ENCODE measurements around the gene TTC31. TPM values are rescaled to one million over a fixed set of nuclear protein-coding genes. Genes with fewer than 3 reads are reported as not detected.
A peak's percentile ranks its signal among the peaks of the same experiment; 100 is the strongest.

TTC31 gene
- total RNA-seq, 1 experiment from 2014 or later: 38.3 TPM

DNA sequence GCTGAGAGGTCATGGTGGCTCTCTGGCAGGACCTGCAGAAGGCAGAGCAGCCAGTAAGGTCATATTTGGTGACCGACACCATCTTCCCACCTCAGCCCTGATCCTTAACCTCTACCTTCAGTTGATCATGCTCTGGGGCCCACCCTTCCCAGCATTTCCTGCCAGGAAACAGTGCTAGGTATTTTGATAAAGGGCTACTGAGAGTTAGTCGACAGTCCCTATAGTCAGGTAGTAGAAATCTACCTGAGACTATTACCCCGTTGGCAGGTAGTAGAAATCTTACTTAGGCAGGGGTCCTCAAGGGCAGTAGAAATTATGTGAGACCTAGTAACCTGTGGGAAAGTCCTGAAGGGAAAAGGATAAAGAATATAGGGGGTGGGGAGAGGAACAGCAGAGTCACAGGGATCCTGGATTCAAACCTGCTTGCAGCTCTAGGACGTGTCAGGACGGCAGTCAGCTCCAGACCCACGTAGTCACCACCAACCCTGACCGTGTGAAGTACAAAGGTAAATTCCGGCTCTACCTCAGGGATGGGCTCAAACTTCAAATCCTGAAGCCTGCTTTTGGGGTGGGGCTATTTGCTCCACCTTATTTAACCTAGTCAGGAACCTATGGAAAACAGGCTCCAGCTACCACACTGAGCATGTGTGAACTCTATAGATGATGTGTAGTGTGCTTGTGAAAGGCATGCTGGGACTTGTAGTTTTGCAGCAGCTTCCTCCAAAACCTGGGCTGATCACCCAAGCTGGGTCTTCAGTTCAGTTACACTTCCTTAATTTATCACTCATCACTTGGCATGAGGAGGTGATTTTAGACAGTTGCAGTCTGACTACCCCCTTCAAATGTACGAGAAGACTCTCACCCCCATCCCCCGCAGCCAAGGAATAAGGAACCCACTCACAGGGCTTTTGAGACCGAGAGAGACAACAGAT, 43.1 kb downstream of the TTC31 start, which contains the start of gene DQX1:
Gene DQX1 (minus strand): TSS at position 515 of the 932 bp plus-strand sequence. CDS start 502 bp downstream, at position 13.
- ATAC-seq (peak; percentile 21), DNase-seq (ENCODE audit: low spot score) (no peak)
- 0 out of 2 replicates have a peak, but pooled peaks cover 3% of the 10 kb centered on the region for H3K9me3 Mint-ChIP-seq
- H3K27ac Mint-ChIP-seq: peak within 1 kb of the TSS; percentile 60; the same call in 1 of the 2 replicates
- peak within 1 kb of the TSS; percentile 41 for H3K4me3 Mint-ChIP-seq
- ChIA-PET POLR2A (interaction anchor here (0.6 to 1.1 kb wide), 2 partner anchors 18 to 44 kb away, joined by 3 to 4 read pairs; partner anchors contain the start of genes CCDC142 and TTC31), CTCF (interaction anchor here (0.7 to 1.5 kb wide), 7 partner anchors 9 to 348 kb away, joined by 3 to 5 read pairs (median 4); partner anchors contain the start of genes CCDC142, MOB1A and TTC31)
- peaks cover 14% of the 10 kb centered on the region for H3K4me1 Mint-ChIP-seq
- H3K27me3 Mint-ChIP-seq (ENCODE audit: low read depth): peaks cover 27% of the 10 kb centered on the region
- H3K36me3 Mint-ChIP-seq: peaks cover 21% of the 10 kb centered on the region
- no peak for TF ChIP-seq RELA (CRISPR knock-in tag; IDR thresholded peaks at IDR 0.05; ENCODE audit: borderline replicate concordance)
- TF ChIP-seq ZNF423 (CRISPR knock-in tag; IDR thresholded peaks at IDR 0.05): no peak
- TF ChIP-seq ZNF317 (CRISPR knock-in tag; IDR thresholded peaks at IDR 0.05; ENCODE audit: borderline replicate concordance, low read depth): peak; percentile 98

DNA sequence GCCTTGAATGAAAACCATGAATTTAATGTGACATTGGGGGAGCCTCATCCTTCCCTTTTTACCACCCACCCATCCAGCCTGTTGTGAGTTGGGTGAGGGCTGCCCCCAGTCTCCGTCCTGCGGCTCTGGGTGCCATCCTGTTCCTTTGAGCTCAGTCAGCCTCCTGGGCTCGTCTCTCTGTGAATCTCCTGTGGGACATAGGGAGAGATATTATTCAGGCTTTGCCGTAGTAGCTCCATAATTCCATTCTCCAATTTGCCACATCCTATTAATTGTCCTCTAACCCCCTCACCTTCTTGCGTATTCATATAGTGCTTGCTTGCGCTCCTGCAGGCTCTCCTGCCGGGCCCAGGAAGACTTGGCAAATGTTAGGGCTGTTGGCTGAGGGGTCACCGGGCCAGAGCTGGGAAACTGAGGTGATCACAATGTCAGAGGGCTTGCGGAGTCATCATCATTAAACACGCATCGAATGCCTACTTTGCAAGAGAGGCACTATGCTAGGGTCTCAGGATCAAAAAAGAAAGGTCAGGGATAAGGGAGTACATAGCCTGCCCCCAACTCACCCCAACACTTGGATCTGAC, 43.9 kb downstream of the TTC31 start:
- peak overlapping the region; percentile 41 for H3K4me3 Mint-ChIP-seq
- DNase-seq (ENCODE audit: low spot score) (no peak), ATAC-seq (no peak)
- H3K27ac Mint-ChIP-seq: no peak overlapping the region
- ChIA-PET CTCF (interaction anchor here (1.0 to 1.5 kb wide), 6 partner anchors 9 to 51 kb away, joined by 3 to 5 read pairs (median 4); partner anchors contain the start of genes CCDC142 and TTC31), POLR2A (interaction anchor here (0.6 to 1.1 kb wide), 2 partner anchors 18 to 44 kb away, joined by 3 to 4 read pairs; partner anchors contain the start of genes CCDC142 and TTC31)
- H3K36me3 Mint-ChIP-seq: peaks cover 21% of the 10 kb centered on the region
- H3K9me3 Mint-ChIP-seq: 0 out of 2 replicates have a peak, but pooled peaks cover 3% of the 10 kb centered on the region
- TF ChIP-seq, protein P1, sequence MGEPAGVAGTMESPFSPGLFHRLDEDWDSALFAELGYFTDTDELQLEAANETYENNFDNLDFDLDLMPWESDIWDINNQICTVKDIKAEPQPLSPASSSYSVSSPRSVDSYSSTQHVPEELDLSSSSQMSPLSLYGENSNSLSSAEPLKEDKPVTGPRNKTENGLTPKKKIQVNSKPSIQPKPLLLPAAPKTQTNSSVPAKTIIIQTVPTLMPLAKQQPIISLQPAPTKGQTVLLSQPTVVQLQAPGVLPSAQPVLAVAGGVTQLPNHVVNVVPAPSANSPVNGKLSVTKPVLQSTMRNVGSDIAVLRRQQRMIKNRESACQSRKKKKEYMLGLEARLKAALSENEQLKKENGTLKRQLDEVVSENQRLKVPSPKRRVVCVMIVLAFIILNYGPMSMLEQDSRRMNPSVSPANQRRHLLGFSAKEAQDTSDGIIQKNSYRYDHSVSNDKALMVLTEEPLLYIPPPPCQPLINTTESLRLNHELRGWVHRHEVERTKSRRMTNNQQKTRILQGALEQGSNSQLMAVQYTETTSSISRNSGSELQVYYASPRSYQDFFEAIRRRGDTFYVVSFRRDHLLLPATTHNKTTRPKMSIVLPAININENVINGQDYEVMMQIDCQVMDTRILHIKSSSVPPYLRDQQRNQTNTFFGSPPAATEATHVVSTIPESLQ (CRISPR knock-in tag; IDR thresholded peaks at IDR 0.05): no peak
- TF ChIP-seq, protein P2, sequence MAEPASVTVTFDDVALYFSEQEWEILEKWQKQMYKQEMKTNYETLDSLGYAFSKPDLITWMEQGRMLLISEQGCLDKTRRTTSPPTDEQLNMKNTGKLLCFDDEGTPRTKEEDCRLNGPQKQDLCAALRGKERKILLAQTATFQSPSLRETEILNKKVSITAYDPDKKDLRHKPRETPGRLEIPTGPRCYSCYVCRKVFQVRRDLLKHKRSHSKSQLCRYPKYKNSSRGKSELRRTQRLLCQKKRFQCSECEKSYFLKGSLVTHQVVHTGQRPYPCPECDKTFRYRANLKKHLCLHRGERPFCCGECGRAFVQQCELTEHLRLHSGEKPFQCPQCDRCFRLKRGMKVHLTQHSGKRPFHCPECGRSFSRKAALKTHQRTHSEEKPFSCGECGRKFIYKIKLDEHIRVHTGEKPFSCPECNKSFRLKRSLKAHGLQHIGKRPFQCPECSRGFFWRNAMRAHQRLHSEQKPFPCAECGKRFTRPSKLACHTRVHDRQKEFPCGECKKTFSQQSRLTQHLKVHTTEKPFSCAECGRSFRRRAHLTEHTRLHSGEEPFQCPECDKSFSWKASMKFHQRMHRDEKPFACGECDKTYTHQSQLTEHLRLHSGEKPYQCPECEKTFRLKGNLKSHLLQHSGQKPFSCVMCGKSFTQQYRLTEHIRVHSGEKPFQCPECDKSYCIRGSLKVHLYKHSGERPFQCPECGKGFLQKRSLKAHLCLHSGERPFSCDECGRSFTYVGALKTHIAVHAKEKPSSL (CRISPR knock-in tag; conservative IDR thresholded peaks at IDR 0.05): no peak
- no peak for TF ChIP-seq ELF4 (CRISPR knock-in tag; IDR thresholded peaks at IDR 0.05; ENCODE audit: low read depth)
- H3K27me3 Mint-ChIP-seq (ENCODE audit: low read depth): peaks cover 21% of the 10 kb centered on the region
- peaks cover 14% of the 10 kb centered on the region for H3K4me1 Mint-ChIP-seq

DNA sequence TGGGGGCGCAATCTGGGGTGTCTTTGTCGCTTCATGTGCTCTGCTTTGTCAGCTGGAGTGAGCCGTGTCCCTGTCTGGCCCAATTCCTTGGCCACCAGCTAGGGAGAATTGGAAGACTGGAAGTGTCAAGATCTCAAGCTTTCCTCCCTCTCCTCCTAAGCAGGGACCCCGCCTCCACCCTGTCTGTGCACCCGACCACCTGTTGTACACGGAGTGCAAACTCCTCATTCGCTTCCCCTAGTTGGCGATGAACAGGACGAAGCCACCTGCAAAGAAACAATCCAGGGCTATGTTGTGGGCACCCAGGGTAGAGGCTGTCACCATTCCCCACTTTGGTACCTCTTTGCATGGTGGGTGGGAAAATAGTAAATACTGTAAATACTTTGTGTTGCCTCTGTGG, 44.9 kb downstream of the TTC31 start:
- peaks cover 11% of the 10 kb centered on the region for H3K27me3 Mint-ChIP-seq (ENCODE audit: low read depth)
- CTCF ChIA-PET: no interaction called here
- TF ChIP-seq, protein P3, sequence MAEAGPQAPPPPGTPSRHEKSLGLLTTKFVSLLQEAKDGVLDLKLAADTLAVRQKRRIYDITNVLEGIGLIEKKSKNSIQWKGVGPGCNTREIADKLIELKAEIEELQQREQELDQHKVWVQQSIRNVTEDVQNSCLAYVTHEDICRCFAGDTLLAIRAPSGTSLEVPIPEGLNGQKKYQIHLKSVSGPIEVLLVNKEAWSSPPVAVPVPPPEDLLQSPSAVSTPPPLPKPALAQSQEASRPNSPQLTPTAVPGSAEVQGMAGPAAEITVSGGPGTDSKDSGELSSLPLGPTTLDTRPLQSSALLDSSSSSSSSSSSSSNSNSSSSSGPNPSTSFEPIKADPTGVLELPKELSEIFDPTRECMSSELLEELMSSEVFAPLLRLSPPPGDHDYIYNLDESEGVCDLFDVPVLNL (CRISPR knock-in tag; IDR thresholded peaks at IDR 0.05; ENCODE audit: borderline replicate concordance, low read depth): no peak
- TF ChIP-seq JUN (CRISPR knock-in tag; IDR thresholded peaks at IDR 0.05) (no peak), IRF2 (CRISPR knock-in tag; IDR thresholded peaks at IDR 0.05; ENCODE audit: borderline replicate concordance, low read depth) (no peak), OVOL2 (CRISPR knock-in tag; IDR thresholded peaks at IDR 0.05; ENCODE audit: borderline replicate concordance) (no peak), ETV6 (CRISPR knock-in tag; IDR thresholded peaks at IDR 0.05) (no peak), RORB (CRISPR knock-in tag; IDR thresholded peaks at IDR 0.05) (no peak)
- TF ChIP-seq, protein P4, sequence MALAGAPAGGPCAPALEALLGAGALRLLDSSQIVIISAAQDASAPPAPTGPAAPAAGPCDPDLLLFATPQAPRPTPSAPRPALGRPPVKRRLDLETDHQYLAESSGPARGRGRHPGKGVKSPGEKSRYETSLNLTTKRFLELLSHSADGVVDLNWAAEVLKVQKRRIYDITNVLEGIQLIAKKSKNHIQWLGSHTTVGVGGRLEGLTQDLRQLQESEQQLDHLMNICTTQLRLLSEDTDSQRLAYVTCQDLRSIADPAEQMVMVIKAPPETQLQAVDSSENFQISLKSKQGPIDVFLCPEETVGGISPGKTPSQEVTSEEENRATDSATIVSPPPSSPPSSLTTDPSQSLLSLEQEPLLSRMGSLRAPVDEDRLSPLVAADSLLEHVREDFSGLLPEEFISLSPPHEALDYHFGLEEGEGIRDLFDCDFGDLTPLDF (CRISPR knock-in tag; IDR thresholded peaks at IDR 0.05): no peak
- no peak for DNase-seq (ENCODE audit: low spot score)
- no peak for ATAC-seq
- 0 out of 2 replicates have a peak, but pooled peaks cover 3% of the 10 kb centered on the region for H3K9me3 Mint-ChIP-seq
- H3K36me3 Mint-ChIP-seq: peaks cover 28% of the 10 kb centered on the region
- peaks cover 14% of the 10 kb centered on the region for H3K4me1 Mint-ChIP-seq
- no peak overlapping the region for H3K27ac Mint-ChIP-seq
- POLR2A ChIA-PET: no interaction called here
- H3K4me3 Mint-ChIP-seq: peak overlapping the region; percentile 99
